ENCODE measurements around the gene NLGN2.

NLGN2 gene

GRCh38 chr17:7413346-7413985 lies 5.8 kb downstream of the NLGN2 start:
- Histone ChIP-seq H3K27ac (replicated peaks) (no peak overlapping the region), H3K4me3 (replicated peaks; ENCODE audit: insufficient read depth, low read length) (no peak overlapping the region), H3K27me3 (ENCODE audit: insufficient read depth, poor library complexity, severe bottlenecking) (peaks cover 2% of the 10 kb centered on the region)
- DNase-seq (ENCODE audit: low read depth in 1 of 2, low spot score in 1 of 2), result no peak
- TF ChIP-seq, protein P1, sequence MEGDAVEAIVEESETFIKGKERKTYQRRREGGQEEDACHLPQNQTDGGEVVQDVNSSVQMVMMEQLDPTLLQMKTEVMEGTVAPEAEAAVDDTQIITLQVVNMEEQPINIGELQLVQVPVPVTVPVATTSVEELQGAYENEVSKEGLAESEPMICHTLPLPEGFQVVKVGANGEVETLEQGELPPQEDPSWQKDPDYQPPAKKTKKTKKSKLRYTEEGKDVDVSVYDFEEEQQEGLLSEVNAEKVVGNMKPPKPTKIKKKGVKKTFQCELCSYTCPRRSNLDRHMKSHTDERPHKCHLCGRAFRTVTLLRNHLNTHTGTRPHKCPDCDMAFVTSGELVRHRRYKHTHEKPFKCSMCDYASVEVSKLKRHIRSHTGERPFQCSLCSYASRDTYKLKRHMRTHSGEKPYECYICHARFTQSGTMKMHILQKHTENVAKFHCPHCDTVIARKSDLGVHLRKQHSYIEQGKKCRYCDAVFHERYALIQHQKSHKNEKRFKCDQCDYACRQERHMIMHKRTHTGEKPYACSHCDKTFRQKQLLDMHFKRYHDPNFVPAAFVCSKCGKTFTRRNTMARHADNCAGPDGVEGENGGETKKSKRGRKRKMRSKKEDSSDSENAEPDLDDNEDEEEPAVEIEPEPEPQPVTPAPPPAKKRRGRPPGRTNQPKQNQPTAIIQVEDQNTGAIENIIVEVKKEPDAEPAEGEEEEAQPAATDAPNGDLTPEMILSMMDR (IDR thresholded peaks at IDR 0.05; ENCODE audit: insufficient read depth, low read length), result no peak
- TF ChIP-seq, protein P2, sequence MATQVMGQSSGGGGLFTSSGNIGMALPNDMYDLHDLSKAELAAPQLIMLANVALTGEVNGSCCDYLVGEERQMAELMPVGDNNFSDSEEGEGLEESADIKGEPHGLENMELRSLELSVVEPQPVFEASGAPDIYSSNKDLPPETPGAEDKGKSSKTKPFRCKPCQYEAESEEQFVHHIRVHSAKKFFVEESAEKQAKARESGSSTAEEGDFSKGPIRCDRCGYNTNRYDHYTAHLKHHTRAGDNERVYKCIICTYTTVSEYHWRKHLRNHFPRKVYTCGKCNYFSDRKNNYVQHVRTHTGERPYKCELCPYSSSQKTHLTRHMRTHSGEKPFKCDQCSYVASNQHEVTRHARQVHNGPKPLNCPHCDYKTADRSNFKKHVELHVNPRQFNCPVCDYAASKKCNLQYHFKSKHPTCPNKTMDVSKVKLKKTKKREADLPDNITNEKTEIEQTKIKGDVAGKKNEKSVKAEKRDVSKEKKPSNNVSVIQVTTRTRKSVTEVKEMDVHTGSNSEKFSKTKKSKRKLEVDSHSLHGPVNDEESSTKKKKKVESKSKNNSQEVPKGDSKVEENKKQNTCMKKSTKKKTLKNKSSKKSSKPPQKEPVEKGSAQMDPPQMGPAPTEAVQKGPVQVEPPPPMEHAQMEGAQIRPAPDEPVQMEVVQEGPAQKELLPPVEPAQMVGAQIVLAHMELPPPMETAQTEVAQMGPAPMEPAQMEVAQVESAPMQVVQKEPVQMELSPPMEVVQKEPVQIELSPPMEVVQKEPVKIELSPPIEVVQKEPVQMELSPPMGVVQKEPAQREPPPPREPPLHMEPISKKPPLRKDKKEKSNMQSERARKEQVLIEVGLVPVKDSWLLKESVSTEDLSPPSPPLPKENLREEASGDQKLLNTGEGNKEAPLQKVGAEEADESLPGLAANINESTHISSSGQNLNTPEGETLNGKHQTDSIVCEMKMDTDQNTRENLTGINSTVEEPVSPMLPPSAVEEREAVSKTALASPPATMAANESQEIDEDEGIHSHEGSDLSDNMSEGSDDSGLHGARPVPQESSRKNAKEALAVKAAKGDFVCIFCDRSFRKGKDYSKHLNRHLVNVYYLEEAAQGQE (IDR thresholded peaks at IDR 0.05; ENCODE audit: insufficient replicate concordance, low read depth), result no peak
- TF ChIP-seq GABPA (IDR thresholded peaks at IDR 0.05; ENCODE audit: low read depth) (no peak), POLR2AphosphoS5 (IDR thresholded peaks at IDR 0.05; ENCODE audit: low read depth) (no peak), SPI1 (IDR thresholded peaks at IDR 0.05; ENCODE audit: borderline replicate concordance, low read depth) (no peak)

GRCh38 chr17:7414837-7415236 lies 7.2 kb downstream of the NLGN2 start:
- TF ChIP-seq, protein P2 (IDR thresholded peaks at IDR 0.05; ENCODE audit: insufficient replicate concordance, low read depth), result no peak
- H3K4me3 ChIP-seq (replicated peaks; ENCODE audit: insufficient read depth, low read length), result no peak overlapping the region
- no peak for DNase-seq (ENCODE audit: low read depth in 1 of 2, low spot score in 1 of 2)
- H3K27me3 ChIP-seq (ENCODE audit: insufficient read depth, poor library complexity, severe bottlenecking), result no peaks in the 10 kb centered on the region
- no peak overlapping the region for H3K27ac ChIP-seq (replicated peaks)

GRCh38 chr17:7415784-7416183 lies 8.1 kb downstream of the NLGN2 start:
- no peak for TF ChIP-seq POLR2AphosphoS5 (IDR thresholded peaks at IDR 0.05; ENCODE audit: low read depth)
- TF ChIP-seq GABPA (IDR thresholded peaks at IDR 0.05; ENCODE audit: low read depth), result no peak
- TF ChIP-seq, protein P1 (IDR thresholded peaks at IDR 0.05; ENCODE audit: insufficient read depth, low read length), result no peak
- TF ChIP-seq, protein P2 (IDR thresholded peaks at IDR 0.05; ENCODE audit: insufficient replicate concordance, low read depth), result no peak
- no peak for TF ChIP-seq SPI1 (IDR thresholded peaks at IDR 0.05; ENCODE audit: borderline replicate concordance, low read depth)
- H3K27me3 ChIP-seq (ENCODE audit: insufficient read depth, poor library complexity, severe bottlenecking), result no peaks in the 10 kb centered on the region
- no peak overlapping the region for H3K27ac ChIP-seq (replicated peaks)
- no peak overlapping the region for H3K4me3 ChIP-seq (replicated peaks; ENCODE audit: insufficient read depth, low read length)
- DNase-seq (ENCODE audit: low read depth in 1 of 2, low spot score in 1 of 2), result no peak

Data from HL-60 (cell line).